Smooth muscle cell (in vitro differentiated cells): Measurements from ENCODE around the gene APMAP. TPM values are rescaled to one million over a fixed set of nuclear protein-coding genes. Genes with fewer than 3 reads are reported as not detected.

Experiments used
- DNase-seq: peaks from one replicate; lab custom pipeline; 2025; ENCODE audit not compliant: unreplicated experiment; lab: John Stamatoyannopoulos, UW
- H2AFZ ChIP-seq: fragments of 200-600 bp; sonication (generic); 2 replicates; pipeline ENCODE4 v1.6.0; 2016; ENCODE audit warnings: antibody characterized with exemption, low read depth, mild to moderate bottlenecking
- H3F3A ChIP-seq: fragments of 200-600 bp; sonication (generic); 2 replicates; pipeline ENCODE4 v1.6.0; 2017; ENCODE audit warnings: antibody characterized with exemption, low read depth
- H3K27ac ChIP-seq: fragments of 200-600 bp; sonication (generic); 2 replicates; pipeline ENCODE4 v1.5.1; 2016; ENCODE audit warnings: low read depth, mild to moderate bottlenecking
- H3K27me3 ChIP-seq: fragments of 200-600 bp; sonication (generic); 2 replicates; pipeline ENCODE4 v1.6.1; 2016; ENCODE audit warnings: low read depth, mild to moderate bottlenecking
- H3K36me3 ChIP-seq: fragments of 200-600 bp; sonication (generic); 2 replicates; pipeline ENCODE4 v1.5.1; 2016; ENCODE audit warnings: low read depth
- H3K4me1 ChIP-seq: fragments of 200-600 bp; sonication (generic); 2 replicates; pipeline ENCODE4 v1.5.1; 2016; ENCODE audit warnings: low read depth
- H3K4me2 ChIP-seq: fragments of 200-600 bp; sonication (generic); 2 replicates; pipeline ENCODE4 v1.6.0; 2016; ENCODE audit warnings: mild to moderate bottlenecking
- H3K4me3 ChIP-seq: fragments of 200-600 bp; sonication (generic); 2 replicates; pipeline ENCODE4 v1.5.1; 2016; ENCODE audit warnings: mild to moderate bottlenecking
- H3K79me2 ChIP-seq: fragments of 200-600 bp; sonication (generic); 2 replicates; pipeline ENCODE4 v1.6.0; 2016; ENCODE audit warnings: low read depth, mild to moderate bottlenecking
- H3K9ac ChIP-seq: fragments of 200-600 bp; sonication (generic); 2 replicates; pipeline ENCODE4 v1.6.0; 2016; ENCODE audit warnings: low read depth
- H3K9me3 ChIP-seq: fragments of 200-600 bp; sonication (generic); replicated peaks from 2 replicates; pipeline ENCODE4 v1.5.1; 2016; ENCODE audit warnings: low read depth
- H4K20me1 ChIP-seq: fragments of 200-600 bp; sonication (generic); 2 replicates; pipeline ENCODE4 v1.6.0; 2016; ENCODE audit warnings: low read depth
- WGBS: methylation state at CpG from one replicate; pipeline ENCODE4 v1.1.7; 2016; ENCODE audit warnings: low lambda C conversion rate; 5-methylcytosine and 5-hydroxymethylcytosine counted together
- polyA plus RNA-seq: library from polyadenylated mRNA; unstranded; fragments of >200 nt; fragmentation: Nextera tagmentation; extraction: Ambion mirVana; gene quantifications from 2 replicates; pipeline ENCODE4 v1.2.1, GENCODE V29; 2016
- total RNA-seq: library from RNA; depleted of rRNA; stranded (reverse); fragments of >200 nt; gene quantifications from 2 replicates; pipeline ENCODE4 v1.2.3, GENCODE V29; 2014
- TF ChIP-seq, protein P1 (sequence below): fragments of 200-600 bp; sonication (generic); IDR thresholded peaks from 2 replicates; pipeline ENCODE4 v1.5.1; 2017; ENCODE audit warnings: borderline replicate concordance, mild to moderate bottlenecking, antibody characterized with exemption; ENCODE audit not compliant: insufficient read depth, poor library complexity, severe bottlenecking

The APMAP gene
- total and polyA plus RNA-seq, 2 experiments from 2014 or later = 54.4 to 86.9 TPM

DNA sequence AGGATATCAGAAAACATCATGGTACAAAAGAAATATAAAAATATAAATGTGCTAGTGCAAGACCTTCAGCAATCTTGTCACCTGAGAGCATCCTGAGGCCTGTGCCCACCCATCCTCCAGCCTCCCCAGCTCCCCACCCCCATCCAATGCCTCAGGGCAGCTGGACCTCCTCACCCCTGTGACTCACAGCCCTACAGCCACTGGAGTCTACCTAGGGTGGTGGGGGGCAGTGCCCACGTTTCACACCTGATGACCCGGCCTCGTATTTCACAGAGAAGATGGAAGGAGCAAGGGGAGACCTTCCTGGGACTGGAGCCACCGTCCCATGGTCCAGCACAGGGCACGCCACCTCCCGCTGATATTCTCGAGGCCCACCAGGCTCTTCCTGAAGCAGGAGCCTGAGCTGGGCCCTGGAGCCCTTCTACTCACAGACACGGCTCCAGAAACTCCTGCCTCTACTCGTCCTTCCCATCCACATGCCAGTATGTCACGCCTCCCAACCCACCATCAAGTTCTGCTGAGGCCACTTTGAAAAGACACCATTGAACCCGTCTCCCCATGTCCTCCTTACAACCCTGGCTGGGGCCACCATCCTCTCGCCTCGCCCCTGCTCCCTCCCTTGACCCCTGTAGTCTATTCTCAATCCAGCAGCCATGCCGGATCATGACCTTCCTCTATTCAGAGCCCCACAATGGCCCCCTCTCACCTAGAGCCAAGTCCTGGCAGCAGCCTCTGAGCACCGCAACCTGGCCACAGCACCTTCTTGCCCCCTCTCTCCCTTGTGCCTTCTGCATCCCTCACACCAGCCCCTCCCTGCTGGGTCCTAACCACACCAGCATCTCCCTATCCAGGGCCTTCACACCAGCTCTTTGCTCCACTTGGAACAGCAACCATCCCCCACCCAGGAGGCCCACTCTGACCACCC, 13.3 kb downstream of the APMAP start:
- Histone ChIP-seq H3K9me3 (no peaks in the 10 kb centered on the region), H3K27ac (no peak overlapping the region), H3K36me3 (peaks cover 17% of the 10 kb centered on the region), H4K20me1 (peaks cover 8% of the 10 kb centered on the region), H3F3A (no peaks in the 10 kb centered on the region), H3K4me3 (no peak overlapping the region), H3K4me1 (no peaks in the 10 kb centered on the region), H2AFZ (no peak overlapping the region), H3K79me2 (peaks cover 10% of the 10 kb centered on the region), H3K4me2 (no peak overlapping the region), H3K9ac (no peak overlapping the region), H3K27me3 (no peaks in the 10 kb centered on the region)
- WGBS = 98% methylated on average over 15 of the region's 15 CpGs
- no peak for DNase-seq
- TF ChIP-seq, protein P1, sequence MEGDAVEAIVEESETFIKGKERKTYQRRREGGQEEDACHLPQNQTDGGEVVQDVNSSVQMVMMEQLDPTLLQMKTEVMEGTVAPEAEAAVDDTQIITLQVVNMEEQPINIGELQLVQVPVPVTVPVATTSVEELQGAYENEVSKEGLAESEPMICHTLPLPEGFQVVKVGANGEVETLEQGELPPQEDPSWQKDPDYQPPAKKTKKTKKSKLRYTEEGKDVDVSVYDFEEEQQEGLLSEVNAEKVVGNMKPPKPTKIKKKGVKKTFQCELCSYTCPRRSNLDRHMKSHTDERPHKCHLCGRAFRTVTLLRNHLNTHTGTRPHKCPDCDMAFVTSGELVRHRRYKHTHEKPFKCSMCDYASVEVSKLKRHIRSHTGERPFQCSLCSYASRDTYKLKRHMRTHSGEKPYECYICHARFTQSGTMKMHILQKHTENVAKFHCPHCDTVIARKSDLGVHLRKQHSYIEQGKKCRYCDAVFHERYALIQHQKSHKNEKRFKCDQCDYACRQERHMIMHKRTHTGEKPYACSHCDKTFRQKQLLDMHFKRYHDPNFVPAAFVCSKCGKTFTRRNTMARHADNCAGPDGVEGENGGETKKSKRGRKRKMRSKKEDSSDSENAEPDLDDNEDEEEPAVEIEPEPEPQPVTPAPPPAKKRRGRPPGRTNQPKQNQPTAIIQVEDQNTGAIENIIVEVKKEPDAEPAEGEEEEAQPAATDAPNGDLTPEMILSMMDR = no peak

DNA sequence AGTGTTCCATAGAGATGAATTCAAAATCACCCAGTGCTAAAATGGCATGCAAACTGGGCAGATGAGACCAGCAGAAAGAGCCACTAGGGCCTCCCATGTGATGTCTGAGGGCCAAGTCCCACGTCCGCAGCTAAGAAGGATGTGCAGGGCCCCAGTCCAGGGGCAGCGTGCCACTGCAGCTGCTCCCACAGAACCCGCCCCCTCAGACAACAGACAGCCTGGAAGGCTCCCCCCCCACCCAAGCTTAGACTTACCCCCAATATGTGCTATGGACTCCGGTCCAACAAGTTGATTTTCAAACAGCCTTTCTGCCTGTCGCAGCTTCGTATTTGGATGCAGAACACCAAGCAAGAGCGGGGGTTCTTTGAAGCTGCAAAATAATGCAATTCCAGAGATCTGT, 14.0 kb downstream of the APMAP start:
- H3K27ac ChIP-seq = no peak overlapping the region

DNA sequence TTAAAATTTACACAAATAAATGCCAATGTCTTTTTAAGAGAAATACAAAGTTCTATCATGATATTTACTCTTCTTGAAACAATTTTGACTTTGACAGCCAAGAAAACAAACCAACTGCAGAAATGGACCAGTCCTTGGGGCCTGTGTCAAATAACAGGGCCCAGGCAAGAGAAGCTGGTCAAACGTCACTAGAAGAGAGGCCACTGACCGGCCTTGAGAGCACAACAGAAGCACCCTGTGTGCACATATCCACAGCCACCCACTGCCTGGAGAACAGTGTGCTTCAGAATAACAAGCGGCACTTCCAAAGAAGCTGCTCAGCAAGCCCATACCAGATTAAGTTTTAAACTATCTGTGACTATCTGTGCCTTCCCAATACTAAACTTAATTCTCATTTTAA, 14.8 kb downstream of the APMAP start:
- Histone ChIP-seq H2AFZ (no peak overlapping the region), H3K79me2 (peaks cover 10% of the 10 kb centered on the region), H3K4me2 (no peak overlapping the region), H4K20me1 (no peaks in the 10 kb centered on the region), H3K9ac (no peak overlapping the region), H3K4me3 (no peak overlapping the region), H3F3A (no peaks in the 10 kb centered on the region), H3K27me3 (no peaks in the 10 kb centered on the region), H3K36me3 (peaks cover 12% of the 10 kb centered on the region), H3K4me1 (no peaks in the 10 kb centered on the region), H3K9me3 (no peaks in the 10 kb centered on the region), H3K27ac (no peak overlapping the region)
- 100% methylated on average over 3 of the region's 3 CpGs for WGBS
- DNase-seq = no peak
- TF ChIP-seq, protein P1 = no peak

More for the DNA sequence above, 14.0 kb downstream of the APMAP start:
- H4K20me1 ChIP-seq = no peaks in the 10 kb centered on the region
- no peaks in the 10 kb centered on the region for H3K27me3 ChIP-seq
- no peak for DNase-seq
- peaks cover 17% of the 10 kb centered on the region for H3K36me3 ChIP-seq
- no peaks in the 10 kb centered on the region for H3F3A ChIP-seq
- no peak overlapping the region for H3K9ac ChIP-seq
- no peak overlapping the region for H3K4me3 ChIP-seq
- TF ChIP-seq, protein P1 = no peak
- H3K4me1 ChIP-seq = no peaks in the 10 kb centered on the region
- WGBS = over 99% methylated on average over 8 of the region's 8 CpGs
- H3K9me3 ChIP-seq = no peaks in the 10 kb centered on the region
- H2AFZ ChIP-seq = no peak overlapping the region
- no peak overlapping the region for H3K4me2 ChIP-seq
- peaks cover 10% of the 10 kb centered on the region for H3K79me2 ChIP-seq

DNA sequence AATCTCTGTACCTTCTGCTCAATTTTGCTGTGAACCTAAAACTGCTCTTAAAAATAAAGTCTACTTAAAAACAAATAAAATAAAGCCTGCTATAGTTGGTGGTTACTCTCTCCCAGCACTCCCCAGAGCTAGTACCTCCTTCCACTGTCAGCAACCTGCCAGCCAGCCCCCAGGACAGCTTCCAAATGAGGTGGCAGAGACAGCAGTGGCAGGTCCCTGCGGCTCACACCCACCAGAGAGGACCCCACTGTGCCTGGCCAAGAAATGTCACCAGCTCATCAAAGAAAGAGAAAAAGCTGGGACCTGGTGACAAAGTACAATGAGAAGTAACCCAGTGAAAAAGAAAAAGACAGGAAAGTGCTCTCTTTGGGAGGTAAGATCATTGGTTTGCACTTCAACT, 15.2 kb downstream of the APMAP start:
- no peaks in the 10 kb centered on the region for H3K27me3 ChIP-seq
- no peak overlapping the region for H3K9ac ChIP-seq
- H2AFZ ChIP-seq = no peak overlapping the region
- no peak overlapping the region for H3K4me2 ChIP-seq
- H3K9me3 ChIP-seq = no peaks in the 10 kb centered on the region
- no peak overlapping the region for H3K27ac ChIP-seq
- WGBS = 85% methylated on average over 1 of the region's 1 CpG
- DNase-seq = no peak
- H3K79me2 ChIP-seq = peaks cover 10% of the 10 kb centered on the region
- H3K4me1 ChIP-seq = no peaks in the 10 kb centered on the region
- TF ChIP-seq, protein P1 = no peak
- no peaks in the 10 kb centered on the region for H4K20me1 ChIP-seq
- H3K36me3 ChIP-seq = peaks cover 12% of the 10 kb centered on the region
- no peak overlapping the region for H3K4me3 ChIP-seq
- H3F3A ChIP-seq = no peaks in the 10 kb centered on the region
